ENCODE measurements around the gene CTSW. TPM values are rescaled to one million over a fixed set of nuclear protein-coding genes. Genes with fewer than 3 reads are reported as not detected.

Gene CTSW
- total and polyA plus RNA-seq, 4 experiments from 2014 or later = 30.1 to 107 (median 55.6) TPM

DNA sequence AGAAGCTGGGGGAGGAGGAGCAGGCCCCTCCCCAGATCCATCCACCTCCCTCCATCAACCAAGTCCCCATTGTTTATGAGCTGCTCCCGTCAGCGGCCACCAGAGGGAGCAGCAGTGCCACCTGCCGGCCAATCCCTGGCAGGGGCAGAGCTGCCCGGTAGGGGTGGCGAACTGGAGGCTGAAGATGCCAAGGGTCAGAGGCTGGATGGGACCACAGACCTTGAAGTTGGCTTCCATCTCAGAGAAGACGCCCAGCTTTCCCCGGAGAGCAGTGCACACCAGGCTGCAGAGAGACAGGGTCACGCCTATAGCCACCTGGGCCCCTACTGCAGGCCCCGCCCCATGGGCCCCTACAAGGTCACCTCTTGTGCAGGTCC lies 5.1 kb downstream of the CTSW start:
- H3K27ac Mint-ChIP-seq = peak overlapping the region; percentile 64 to 92 (median 88)
- Histone ChIP-seq H3K4me3 (ENCODE audit: low read length in 2 of 2) (no peak overlapping the region), H3K4me1 (ENCODE audit: insufficient read depth, low read length) (peaks cover 54% of the 10 kb centered on the region), H3K9me3 (ENCODE audit: control insufficient read depth in 1 of 2, low read length in 2 of 2) (no peaks in the 10 kb centered on the region), H3K36me3 (ENCODE audit: insufficient read depth, low read length) (peaks cover 12% of the 10 kb centered on the region), H3K27ac (ENCODE audit: low read depth, low read length) (no peak overlapping the region), H3K27me3 (ENCODE audit: insufficient read depth, low read length) (no peaks in the 10 kb centered on the region)
- H3K9me3 Mint-ChIP-seq = peaks cover 0 to 1% (median 0%) of the 10 kb centered on the region in 8 donors
- CTCF ChIA-PET (ENCODE audit: partially characterized antibody) = interaction anchor here (0.8 to 15.3 kb wide), 52 partner anchors 9 to 272 kb away, joined by 3 to 281 read pairs (median 6); partner anchors contain the start of genes AP5B1, BANF1, C11orf68 and CFL1
- no peaks in the 10 kb centered on the region for H3K27me3 Mint-ChIP-seq
- H3K4me3 Mint-ChIP-seq = peak overlapping the region in 4 of 8 donors; percentile 13 to 81 (median 56)
- intact Hi-C loops (cut with micrococcal nuclease) = loop anchor here (1.0 kb wide), 2 partner anchors 24 to 105 kb away; partner anchors contain the start of gene MUS81
- peak; percentile 78 to 83 (median 80) for DNase-seq
- POLR2A ChIA-PET (ENCODE audit: partially characterized antibody) = interaction anchor here (0.7 to 17.4 kb wide), 18 partner anchors 9 to 175 kb away, joined by 3 to 435 read pairs (median 6); partner anchors contain the start of genes BANF1, C11orf68, CFL1 and DRAP1
- peaks cover 4 to 39% of the 10 kb centered on the region in 2 donors for H3K36me3 Mint-ChIP-seq
- H3K4me1 Mint-ChIP-seq = peaks cover 26 to 71% (median 43%) of the 10 kb centered on the region in 4 donors

DNA sequence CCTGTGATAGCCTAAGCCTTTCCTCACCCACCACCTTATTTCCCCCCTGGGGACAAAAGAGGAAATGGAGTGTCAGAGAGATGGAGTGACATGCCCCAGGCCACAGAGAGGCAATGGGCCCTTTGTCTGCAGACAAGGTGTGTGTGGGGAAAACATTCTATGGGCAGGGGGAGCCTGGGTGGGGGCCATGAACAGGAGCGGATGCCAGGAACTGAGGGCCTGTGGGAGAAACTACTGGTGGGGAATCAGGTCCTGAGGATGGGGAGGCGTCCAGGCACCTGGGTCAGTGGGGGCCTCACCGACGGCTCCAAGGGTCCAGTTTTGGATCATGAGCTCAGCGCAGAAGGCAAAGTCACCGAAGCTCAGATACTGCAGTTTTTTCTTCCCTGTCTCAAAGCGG lies 5.6 kb downstream of the CTSW start:
- ChIA-PET CTCF (ENCODE audit: partially characterized antibody) (interaction anchor here (0.8 to 15.3 kb wide), 48 partner anchors 9 to 273 kb away, joined by 3 to 281 read pairs (median 7); partner anchors contain the start of genes AP5B1, BANF1, C11orf68 and CFL1), POLR2A (ENCODE audit: partially characterized antibody) (interaction anchor here (0.7 to 17.4 kb wide), 17 partner anchors 12 to 175 kb away, joined by 3 to 435 read pairs (median 5); partner anchors contain the start of genes BANF1, C11orf68, CFL1 and DRAP1)
- H3K27ac Mint-ChIP-seq = peak overlapping the region in 5 of 7 donors; percentile 60 to 92 (median 62)
- peaks cover 12% of the 10 kb centered on the region for H3K36me3 ChIP-seq (ENCODE audit: insufficient read depth, low read length)
- DNase-seq = no peak
- no peak overlapping the region for H3K4me3 Mint-ChIP-seq
- H3K36me3 Mint-ChIP-seq = peaks cover 4 to 40% of the 10 kb centered on the region in 2 donors
- H3K4me1 Mint-ChIP-seq = peaks cover 30 to 71% (median 47%) of the 10 kb centered on the region in 4 donors
- intact Hi-C loops (cut with micrococcal nuclease) = no loop called here
- H3K9me3 ChIP-seq (ENCODE audit: control insufficient read depth in 1 of 2, low read length in 2 of 2) = no peaks in the 10 kb centered on the region
- H3K4me1 ChIP-seq (ENCODE audit: insufficient read depth, low read length) = peaks cover 54% of the 10 kb centered on the region
- H3K27me3 Mint-ChIP-seq = no peaks in the 10 kb centered on the region
- no peak overlapping the region for H3K4me3 ChIP-seq (ENCODE audit: low read length in 2 of 2)
- H3K27me3 ChIP-seq (ENCODE audit: insufficient read depth, low read length) = no peaks in the 10 kb centered on the region
- peaks cover 0 to 1% (median 0%) of the 10 kb centered on the region in 8 donors for H3K9me3 Mint-ChIP-seq
- H3K27ac ChIP-seq (ENCODE audit: low read depth, low read length) = no peak overlapping the region

DNA sequence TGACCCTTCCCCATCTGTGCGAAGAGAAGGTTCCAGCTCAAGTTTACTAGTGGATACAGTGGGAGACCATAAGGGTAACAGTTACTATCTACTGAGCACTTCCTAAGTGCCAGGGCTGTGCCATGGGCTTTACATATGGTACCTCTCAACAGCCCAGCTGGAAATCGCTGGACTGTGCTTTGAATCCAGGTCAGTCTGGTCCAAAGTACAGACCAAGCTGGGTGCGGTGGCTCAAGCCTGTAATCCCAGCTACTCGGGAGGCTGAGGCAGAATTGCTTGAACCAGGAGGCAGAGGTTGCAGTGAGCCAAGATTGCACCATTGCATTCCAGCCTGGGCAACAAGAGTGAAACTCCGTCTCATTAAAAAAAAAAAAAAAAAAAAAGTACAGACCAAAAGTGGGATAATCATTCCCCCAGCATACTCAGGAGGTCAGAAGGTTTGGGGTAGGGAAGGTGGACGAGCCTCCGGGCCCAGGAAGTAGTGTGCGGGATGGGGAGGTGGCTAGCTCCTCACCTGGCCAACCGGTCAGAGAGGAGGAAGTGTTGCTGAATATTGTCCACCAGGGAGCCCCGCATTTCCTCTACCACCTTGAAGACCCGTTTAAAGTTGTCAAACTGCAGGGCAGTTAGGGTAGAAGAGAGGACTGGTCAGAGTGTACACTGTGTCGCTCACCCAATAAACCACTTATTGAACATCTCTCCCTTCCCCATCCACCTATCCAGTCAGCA lies 6.3 kb downstream of the CTSW start:
- Histone ChIP-seq H3K36me3 (ENCODE audit: insufficient read depth, low read length) (peaks cover 12% of the 10 kb centered on the region), H3K4me3 (ENCODE audit: low read length in 2 of 2) (no peak overlapping the region), H3K27ac (ENCODE audit: low read depth, low read length) (no peak overlapping the region), H3K4me1 (ENCODE audit: insufficient read depth, low read length) (peaks cover 47% of the 10 kb centered on the region), H3K27me3 (ENCODE audit: insufficient read depth, low read length) (no peaks in the 10 kb centered on the region), H3K9me3 (ENCODE audit: control insufficient read depth in 1 of 2, low read length in 2 of 2) (no peaks in the 10 kb centered on the region)
- peak overlapping the region in 3 of 8 donors; percentile 7 to 23 (median 17) for H3K4me3 Mint-ChIP-seq
- POLR2A ChIA-PET (ENCODE audit: partially characterized antibody) = interaction anchor here (0.7 to 17.4 kb wide), 10 partner anchors 15 to 136 kb away, joined by 3 to 435 read pairs (median 6); partner anchors contain the start of genes BANF1, C11orf68, CFL1 and DRAP1
- DNase-seq = no peak
- peaks cover 24 to 69% (median 43%) of the 10 kb centered on the region in 4 donors for H3K4me1 Mint-ChIP-seq
- peak overlapping the region in 4 of 7 donors; percentile 57 to 99 (median 86) for H3K27ac Mint-ChIP-seq
- intact Hi-C loops (cut with micrococcal nuclease) = no loop called here
- CTCF ChIA-PET (ENCODE audit: partially characterized antibody) = interaction anchor here (0.6 to 15.3 kb wide), 36 partner anchors 10 to 271 kb away, joined by 3 to 281 read pairs (median 8); partner anchors contain the start of genes BANF1, C11orf68, CFL1 and FOSL1
- peaks cover 4 to 42% of the 10 kb centered on the region in 2 donors for H3K36me3 Mint-ChIP-seq
- peaks cover 0 to 1% (median 0%) of the 10 kb centered on the region in 8 donors for H3K9me3 Mint-ChIP-seq
- H3K27me3 Mint-ChIP-seq = no peaks in the 10 kb centered on the region

DNA sequence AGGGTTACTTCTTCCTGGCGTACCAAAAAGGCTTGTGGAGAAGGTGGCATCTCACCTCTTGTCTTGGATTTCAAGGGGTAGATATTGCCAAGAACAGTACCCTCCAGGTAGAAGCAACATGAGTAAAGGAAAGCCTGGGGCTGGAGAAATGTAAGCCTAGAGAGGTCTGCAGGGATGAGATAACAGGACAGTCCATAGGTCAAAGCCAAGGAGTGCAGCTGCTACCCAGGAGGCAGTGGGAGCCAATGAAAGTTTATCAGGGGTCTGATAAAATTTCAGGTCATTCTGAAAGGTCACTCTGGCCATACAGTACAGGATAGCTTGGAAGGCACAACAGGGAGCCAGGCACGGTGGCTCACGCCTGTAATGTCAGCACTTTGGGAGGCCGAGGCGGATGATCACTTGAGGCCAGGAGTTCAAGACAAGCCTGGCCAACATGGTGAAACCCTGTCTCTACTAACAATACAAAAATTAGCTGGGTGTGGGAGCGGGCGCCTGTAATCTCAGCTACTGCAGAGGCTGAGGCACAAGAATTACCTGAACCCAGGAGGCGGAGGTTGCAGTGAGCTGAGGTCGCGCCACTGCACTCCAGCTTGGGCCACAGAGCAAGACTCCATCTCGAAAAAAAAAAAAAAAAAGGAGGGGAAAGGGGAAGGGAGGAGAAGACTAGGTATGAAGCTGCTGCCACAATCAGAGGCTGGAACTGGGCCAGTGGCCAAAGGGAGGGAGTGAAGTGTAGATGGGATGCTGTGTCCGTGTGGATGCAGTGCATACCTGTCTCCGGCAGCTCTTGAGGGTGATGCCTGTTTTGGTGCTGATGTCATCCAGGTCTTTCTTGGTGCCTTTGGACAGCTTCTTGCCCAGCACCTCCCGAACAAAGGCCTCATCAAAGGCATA lies 7.4 kb downstream of the CTSW start:
- no peaks in the 10 kb centered on the region for H3K27me3 Mint-ChIP-seq
- no peaks in the 10 kb centered on the region for H3K27me3 ChIP-seq (ENCODE audit: insufficient read depth, low read length)
- peak overlapping the region; percentile 86 for H3K27ac ChIP-seq (ENCODE audit: low read depth, low read length)
- H3K4me1 ChIP-seq (ENCODE audit: insufficient read depth, low read length) = peaks cover 51% of the 10 kb centered on the region
- H3K4me3 ChIP-seq (ENCODE audit: low read length in 2 of 2) = peak overlapping the region; percentile 79 to 83
- H3K9me3 Mint-ChIP-seq = peaks cover 0 to 1% (median 0%) of the 10 kb centered on the region in 8 donors
- DNase-seq = no peak
- H3K4me3 Mint-ChIP-seq = peak overlapping the region; percentile 86 to 97 (median 91)
- ChIA-PET CTCF (ENCODE audit: partially characterized antibody) (interaction anchor here (0.9 to 15.3 kb wide), 26 partner anchors 11 to 443 kb away, joined by 3 to 281 read pairs (median 4); partner anchors contain the start of genes BANF1, C11orf68, CFL1 and EIF1AD), POLR2A (ENCODE audit: partially characterized antibody) (interaction anchor here (0.7 to 17.4 kb wide), 12 partner anchors 10 to 171 kb away, joined by 3 to 435 read pairs (median 26); partner anchors contain the start of genes BANF1, C11orf68, CFL1 and DRAP1)
- intact Hi-C loops (cut with micrococcal nuclease) = no loop called here
- peak overlapping the region; percentile 95 to 100 (median 99) for H3K27ac Mint-ChIP-seq
- H3K4me1 Mint-ChIP-seq = peaks cover 26 to 64% (median 45%) of the 10 kb centered on the region in 4 donors
- peaks cover 12% of the 10 kb centered on the region for H3K36me3 ChIP-seq (ENCODE audit: insufficient read depth, low read length)
- H3K36me3 Mint-ChIP-seq = peaks cover 4 to 40% of the 10 kb centered on the region in 2 donors
- no peaks in the 10 kb centered on the region for H3K9me3 ChIP-seq (ENCODE audit: control insufficient read depth in 1 of 2, low read length in 2 of 2)

DNA sequence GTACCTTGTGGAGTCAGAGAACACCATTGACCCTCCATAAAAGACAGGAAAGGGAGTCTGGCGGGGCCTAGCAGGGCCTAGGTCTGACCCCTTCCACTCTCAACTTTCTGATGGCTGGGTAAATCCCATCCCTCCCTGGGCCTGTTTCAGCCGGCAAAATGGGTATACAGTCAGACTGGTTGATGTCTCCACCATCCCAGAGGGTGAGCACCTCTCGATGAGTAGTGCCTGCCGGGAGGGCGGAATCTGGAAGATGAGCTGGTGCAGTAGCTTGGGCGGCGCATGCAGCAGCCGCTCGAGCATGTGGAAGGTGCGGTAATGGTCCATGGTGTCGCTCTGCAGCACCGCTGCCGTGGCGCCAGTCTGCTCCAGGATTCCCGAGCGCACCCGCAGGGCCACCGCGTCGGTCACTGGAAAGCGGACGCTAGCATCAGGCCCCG lies 8.1 kb downstream of the CTSW start:
- Mint-ChIP-seq H3K4me1 (peaks cover 33 to 67% (median 52%) of the 10 kb centered on the region in 4 donors), H3K36me3 (peaks cover 4 to 38% of the 10 kb centered on the region in 2 donors), H3K27ac (peak overlapping the region; percentile 95 to 100 (median 99)), H3K9me3 (peaks cover 0 to 1% (median 0%) of the 10 kb centered on the region in 8 donors), H3K27me3 (no peaks in the 10 kb centered on the region), H3K4me3 (peak overlapping the region; percentile 86 to 97 (median 91))
- CTCF ChIA-PET (ENCODE audit: partially characterized antibody) = interaction anchor here (0.6 to 15.3 kb wide), 40 partner anchors 8 to 443 kb away, joined by 3 to 281 read pairs (median 4); partner anchors contain the start of genes BANF1, C11orf68, CFL1 and CTSW
- DNase-seq = peak in 2 of 5 donors; percentile 18 to 57
- Histone ChIP-seq H3K4me1 (ENCODE audit: insufficient read depth, low read length) (peaks cover 58% of the 10 kb centered on the region), H3K27ac (ENCODE audit: low read depth, low read length) (peak overlapping the region; percentile 86), H3K36me3 (ENCODE audit: insufficient read depth, low read length) (peaks cover 12% of the 10 kb centered on the region), H3K27me3 (ENCODE audit: insufficient read depth, low read length) (no peaks in the 10 kb centered on the region), H3K4me3 (ENCODE audit: low read length in 2 of 2) (peak overlapping the region; percentile 79 to 83), H3K9me3 (ENCODE audit: control insufficient read depth in 1 of 2, low read length in 2 of 2) (no peaks in the 10 kb centered on the region)
- POLR2A ChIA-PET (ENCODE audit: partially characterized antibody) = interaction anchor here (0.7 to 17.4 kb wide), 27 partner anchors 8 to 274 kb away, joined by 3 to 435 read pairs (median 6); partner anchors contain the start of genes BANF1, C11orf68, CFL1 and CTSW
- intact Hi-C loops (cut with micrococcal nuclease) = loop anchor here (1.0 to 2.0 kb wide), 4 partner anchors 15 to 175 kb away; partner anchors contain the start of genes EFEMP2, KAT5 and SART1

Measured in CD4-positive, alpha-beta memory T cell (primary cell).